Left renal cortex interstitium (tissue), 4 donors: ENCODE measurements around the gene MOV10L1. TPM values are rescaled to one million over a fixed set of nuclear protein-coding genes. Genes with fewer than 3 reads are reported as not detected.
"Not testable (repeated sequence)": the region's sequence is repeated elsewhere in the genome, so short reads cannot be mapped to it uniquely, and the experiment has no call there.

Source experiments
- DNase-seq, 4 donors: peaks; one replicate each; pipeline ENCODE4 v3.0.0-alpha.2; 2013; ENCODE audit warnings: low read depth in 4 of 4, low spot score in 2 of 4, missing footprints in 1 of 4
- polyA plus RNA-seq, 4 donors: library from polyadenylated mRNA; unstranded; fragments of 120-200 nt; gene quantifications; one replicate each; pipeline ENCODE4 v1.2.1, GENCODE V29; 2013; ENCODE audit not compliant: insufficient read length in 4 of 4

MOV10L1 gene
- polyA plus RNA-seq, 4 donors: 0.37 to 1.2 (median 0.86) TPM

- no peak for DNase-seq
These were observed 109.5 kb downstream of the MOV10L1 start for GRCh38 chr22:50199251-50199721.

- DNase-seq: no peak
These were observed 110.1 kb downstream of the MOV10L1 start for GRCh38 chr22:50199829-50200460.

- DNase-seq: peak in 2 of 4 donors; percentile 79 to 80
These were observed 110.8 kb downstream of the MOV10L1 start, which contains the start of gene SELENOO for GRCh38 chr22:50200461-50201190. TSS of gene SELENOO (plus strand) at chr22:50201011. CDS start at chr22:50201037, 26 bp downstream.

GRCh38 chr22:50201191-50202129 is 111.7 kb downstream of the MOV10L1 start:
- DNase-seq: no peak

GRCh38 chr22:50202130-50202666 is 112.4 kb downstream of the MOV10L1 start:
- DNase-seq: no peak

GRCh38 chr22:50203288-50203687 is 113.5 kb downstream of the MOV10L1 start:
- DNase-seq: no peak

GRCh38 chr22:50204571-50204970 is 114.8 kb downstream of the MOV10L1 start:
- DNase-seq: no peak

GRCh38 chr22:50204998-50205397 is 115.2 kb downstream of the MOV10L1 start:
- not testable (repeated sequence) for DNase-seq

GRCh38 chr22:50205781-50206569 is 116.2 kb downstream of the MOV10L1 start:
- no peak for DNase-seq

GRCh38 chr22:50206599-50206998 is 116.8 kb downstream of the MOV10L1 start:
- DNase-seq: no peak

GRCh38 chr22:50207383-50208140 is 117.8 kb downstream of the MOV10L1 start:
- DNase-seq: no peak

GRCh38 chr22:50208430-50208938 is 118.7 kb downstream of the MOV10L1 start:
- DNase-seq: no peak

GRCh38 chr22:50208939-50209892 is 119.4 kb downstream of the MOV10L1 start:
- no peak for DNase-seq

GRCh38 chr22:50209893-50210292 is 120.1 kb downstream of the MOV10L1 start:
- no peak for DNase-seq

- DNase-seq: no peak
These were observed 120.8 kb downstream of the MOV10L1 start for GRCh38 chr22:50210378-50211139.

GRCh38 chr22:50211147-50211546 is 121.3 kb downstream of the MOV10L1 start:
- DNase-seq: no peak
